SKM-1 (cell line): ENCODE measurements around the gene GFOD1.

ENCODE experiments used
- DNase-seq: peaks from one replicate; lab custom pipeline; 2025; ENCODE audit not compliant: unreplicated experiment; lab: John Stamatoyannopoulos, UW

The GFOD1 gene

GRCh38 chr6:13427801-13428582 is 59.4 kb downstream of the GFOD1 start:
- no peak for DNase-seq

GRCh38 chr6:13427316-13427715 is 60.1 kb downstream of the GFOD1 start:
- no peak for DNase-seq

- no peak for DNase-seq
Measured at GRCh38 chr6:13425943-13426931, 61.2 kb downstream of the GFOD1 start.

- DNase-seq = no peak
Measured at GRCh38 chr6:13425270-13425873, 62.0 kb downstream of the GFOD1 start.

- DNase-seq = no peak
Measured at GRCh38 chr6:13423252-13423651, 64.1 kb downstream of the GFOD1 start.

GRCh38 chr6:13422681-13423221 is 64.6 kb downstream of the GFOD1 start:
- DNase-seq = no peak

- no peak for DNase-seq
Measured at GRCh38 chr6:13421425-13422059, 65.9 kb downstream of the GFOD1 start.

GRCh38 chr6:13420269-13420668 is 67.1 kb downstream of the GFOD1 start:
- DNase-seq = no peak

- no peak for DNase-seq
Measured at GRCh38 chr6:13419422-13420195, 67.8 kb downstream of the GFOD1 start.

GRCh38 chr6:13418844-13419243 is 68.6 kb downstream of the GFOD1 start:
- no peak for DNase-seq

GRCh38 chr6:13417954-13418353 is 69.4 kb downstream of the GFOD1 start:
- DNase-seq = no peak

- no peak for DNase-seq
Measured at GRCh38 chr6:13417431-13417830, 70.0 kb downstream of the GFOD1 start.

- DNase-seq = no peak
Measured at GRCh38 chr6:13415283-13415682, 72.1 kb downstream of the GFOD1 start.

- no peak for DNase-seq
Measured at GRCh38 chr6:13413900-13414555, 73.4 kb downstream of the GFOD1 start.

- DNase-seq = no peak
Measured at GRCh38 chr6:13413466-13413862, 73.9 kb downstream of the GFOD1 start.

- DNase-seq = no peak
Measured at GRCh38 chr6:13412639-13413465, 74.5 kb downstream of the GFOD1 start.

GRCh38 chr6:13412211-13412610 is 75.2 kb downstream of the GFOD1 start:
- no peak for DNase-seq

- no peak for DNase-seq
Measured at GRCh38 chr6:13411484-13411883, 75.9 kb downstream of the GFOD1 start.

- no peak for DNase-seq
Measured at GRCh38 chr6:13409991-13410390, 77.4 kb downstream of the GFOD1 start.
